BJ (cell line): ENCODE results near the gene PMM2. TPM values are rescaled to one million over a fixed set of nuclear protein-coding genes. Genes with fewer than 3 reads are reported as not detected.
"Not testable (repeated sequence)": the region's sequence is repeated elsewhere in the genome, so short reads cannot be mapped to it uniquely, and the experiment has no call there.

ENCODE experiments used
- CTCF ChIA-PET: fragments of 350-600 bp; formaldehyde crosslinking; extraction: SDS; loops from one replicate; lab custom pipeline; 2021; ENCODE audit warnings: antibody characterized with exemption, inconsistent platforms; lab: Yijun Ruan, JAX
- POLR2A ChIA-PET: fragments of 300-600 bp; sonication (Branson Sonifier 250); formaldehyde crosslinking; extraction: SDS; loops from one replicate; lab custom pipeline; 2021; ENCODE audit warnings: antibody characterized with exemption; lab: Charles Lee
- DNase-seq: peaks from one replicate; pipeline ENCODE4 v3.0.0-alpha.2; 2011; ENCODE audit warnings: low read depth
- H3K27me3 ChIP-seq: 2 replicates; pipeline ENCODE4 v1.6.0; 2011; ENCODE audit warnings: low read length; ENCODE audit not compliant: control insufficient read depth, insufficient read depth
- H3K36me3 ChIP-seq: 2 replicates; pipeline ENCODE4 v1.5.1; 2011; ENCODE audit warnings: low read length; ENCODE audit not compliant: control insufficient read depth, insufficient read depth
- H3K4me3 ChIP-seq: 2 replicates; pipeline ENCODE4 v1.5.1; 2011; ENCODE audit warnings: low read depth, mild to moderate bottlenecking, control low read depth, low read length
- CTCF ChIP-seq: IDR thresholded peaks from 2 replicates; pipeline ENCODE4 v1.5.1; 2011; ENCODE audit warnings: low read depth, mild to moderate bottlenecking, control low read depth, inconsistent platforms, low read length, moderate library complexity; ENCODE audit not compliant: insufficient read depth
- polyA minus RNA-seq: library from RNA; depleted of rRNA, polyadenylated mRNA; stranded (reverse); fragments of >200 nt; gene quantifications from 2 replicates; pipeline ENCODE4 v1.2.3, GENCODE V29; 2011; rRNA and poly(A)+ RNA removed
- polyA plus RNA-seq: library from polyadenylated mRNA; depleted of rRNA; stranded (reverse); fragments of >200 nt; gene quantifications from 2 replicates; pipeline ENCODE4 v1.2.3, GENCODE V29; 2011; rRNA removed

PMM2 gene
- polyA plus RNA-seq (30.4 and 32.2 TPM in 2 replicates), polyA minus RNA-seq (11.8 and 13.4 TPM in 2 replicates)

- CTCF ChIA-PET = interaction anchor here (1.6 to 3.3 kb wide), 2 partner anchors 8 to 83 kb away, joined by 3 to 14 read pairs; no protein-coding TSS in a partner anchor
- no peak for TF ChIP-seq CTCF
- H3K4me3 ChIP-seq = peak within 1 kb of the TSS; percentile 74
- DNase-seq = peak; percentile 90
- H3K27me3 ChIP-seq = no peaks in the 10 kb centered on the region
- POLR2A ChIA-PET = no interaction called here
- H3K36me3 ChIP-seq = peaks cover 7% of the 10 kb centered on the region
Observed at GRCh38 chr16:8797364-8798173, at the start of gene PMM2, which contains the start of gene TMEM186. PMM2 (plus strand) TSS chr16:8797839; CDS start chr16:8797883, 44 bp downstream. TMEM186 (minus strand) TSS chr16:8797639; CDS start chr16:8797614, 25 bp downstream.

GRCh38 chr16:8748944-8749343 lies 48.7 kb upstream of the PMM2 start:
- H3K4me3 ChIP-seq, H3K36me3 ChIP-seq, H3K27me3 ChIP-seq, POLR2A ChIA-PET, DNase-seq: not testable (repeated sequence)
- CTCF ChIA-PET = interaction anchor here (1.4 kb wide), 1 partner anchor 20 kb away, joined by 3 read pairs; no protein-coding TSS in a partner anchor

GRCh38 chr16:8751481-8752311 lies 45.9 kb upstream of the PMM2 start:
- Histone ChIP-seq H3K36me3 (no peaks in the 10 kb centered on the region), H3K27me3 (no peaks in the 10 kb centered on the region), H3K4me3 (no peak overlapping the region)
- CTCF ChIA-PET = interaction anchor here (0.7 to 1.1 kb wide), 4 partner anchors 10 to 128 kb away, joined by 3 to 5 read pairs (median 4); no protein-coding TSS in a partner anchor
- peak; percentile 56 for DNase-seq
- POLR2A ChIA-PET = no interaction called here
- no peak for TF ChIP-seq CTCF

- Histone ChIP-seq H3K4me3 (no peak overlapping the region), H3K36me3 (no peaks in the 10 kb centered on the region), H3K27me3 (no peaks in the 10 kb centered on the region)
- CTCF ChIA-PET = interaction anchor here (0.7 to 1.1 kb wide), 2 partner anchors 11 to 92 kb away, joined by 3 to 5 read pairs; no protein-coding TSS in a partner anchor
- POLR2A ChIA-PET = no interaction called here
- TF ChIP-seq CTCF = no peak
- DNase-seq = no peak
Observed at GRCh38 chr16:8752706-8753105, 44.9 kb upstream of the PMM2 start.

GRCh38 chr16:8753416-8754054 lies 44.1 kb upstream of the PMM2 start:
- Histone ChIP-seq H3K4me3 (no peak overlapping the region), H3K27me3 (no peaks in the 10 kb centered on the region), H3K36me3 (no peaks in the 10 kb centered on the region)
- DNase-seq = no peak
- CTCF ChIA-PET = no interaction called here
- POLR2A ChIA-PET = no interaction called here
- no peak for TF ChIP-seq CTCF
